ENCODE results near the gene ZSCAN5B.
"Not testable (repeated sequence)": the region's sequence is repeated elsewhere in the genome, so short reads cannot be mapped to it uniquely, and the experiment has no call there.

Gene ZSCAN5B

DNA sequence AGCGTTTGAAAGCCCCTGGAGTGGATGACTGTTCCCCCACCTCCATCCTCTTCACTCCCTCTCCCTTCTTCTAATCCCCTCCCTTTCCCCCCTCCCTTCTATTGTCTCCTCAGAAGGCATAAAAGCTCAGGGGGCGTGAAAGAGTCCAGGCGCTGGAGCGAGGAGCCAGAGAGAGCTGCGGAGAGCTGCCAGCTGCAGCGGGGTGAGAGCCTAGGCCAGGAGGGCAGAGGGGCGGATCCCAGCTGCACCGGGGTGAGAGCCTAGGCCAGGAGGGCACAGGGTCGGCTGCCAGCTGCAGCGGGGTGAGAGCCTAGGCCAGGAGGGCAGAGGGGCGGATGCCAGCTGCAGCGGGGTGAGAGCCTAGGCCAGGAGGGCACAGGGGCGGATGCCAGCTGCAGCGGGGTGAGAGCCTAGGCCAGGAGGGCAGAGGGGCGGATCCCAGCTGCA, 21.7 kb downstream of the ZSCAN5B start, which contains the start of gene GALP:
Gene GALP (plus strand): TSS at position 148 of the 447 bp plus-strand sequence. CDS start 1,101 bp downstream, outside the sequence.
- not testable (repeated sequence) for DNase-seq

DNA sequence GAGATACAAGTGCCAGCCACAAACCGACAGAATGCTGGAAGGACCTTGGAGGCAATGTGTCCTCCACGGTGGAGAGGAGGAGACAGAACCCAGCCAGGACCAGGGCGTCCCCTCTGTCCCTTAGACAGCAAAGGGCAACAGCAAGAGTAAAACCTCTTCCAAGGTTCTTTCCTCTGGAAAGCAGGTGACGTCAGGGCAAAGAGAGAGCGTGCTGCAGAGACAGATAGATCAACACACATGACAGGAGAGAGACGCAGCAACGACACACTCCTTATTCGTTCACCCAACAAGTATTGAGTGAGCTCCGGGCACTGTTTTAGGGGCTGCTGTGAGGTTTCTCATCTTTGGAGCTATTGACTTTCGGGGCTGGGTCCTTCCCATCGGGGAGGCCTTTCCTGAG, 23.0 kb downstream of the ZSCAN5B start:
- no peak for DNase-seq

DNA sequence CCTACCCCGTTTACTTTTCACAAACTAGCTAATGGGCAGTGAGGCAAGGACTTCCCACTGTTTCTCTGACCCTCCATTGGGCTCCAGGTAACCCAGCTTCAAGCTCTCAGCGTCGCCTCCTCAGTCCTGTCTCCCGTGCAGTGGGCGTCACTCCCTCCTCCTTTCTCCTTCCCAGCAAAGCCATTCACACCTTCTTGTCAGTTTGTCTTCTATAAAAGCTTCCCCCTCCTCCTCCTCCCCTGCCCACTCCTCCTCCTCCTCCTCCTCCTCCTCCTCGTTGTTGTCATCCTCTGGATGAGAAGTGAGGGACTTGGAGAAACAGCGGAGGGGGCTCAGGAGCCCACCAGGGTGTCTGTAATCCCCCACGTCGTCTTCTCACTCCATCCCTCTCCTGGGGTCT, 23.5 kb downstream of the ZSCAN5B start:
- no peak for DNase-seq

DNA sequence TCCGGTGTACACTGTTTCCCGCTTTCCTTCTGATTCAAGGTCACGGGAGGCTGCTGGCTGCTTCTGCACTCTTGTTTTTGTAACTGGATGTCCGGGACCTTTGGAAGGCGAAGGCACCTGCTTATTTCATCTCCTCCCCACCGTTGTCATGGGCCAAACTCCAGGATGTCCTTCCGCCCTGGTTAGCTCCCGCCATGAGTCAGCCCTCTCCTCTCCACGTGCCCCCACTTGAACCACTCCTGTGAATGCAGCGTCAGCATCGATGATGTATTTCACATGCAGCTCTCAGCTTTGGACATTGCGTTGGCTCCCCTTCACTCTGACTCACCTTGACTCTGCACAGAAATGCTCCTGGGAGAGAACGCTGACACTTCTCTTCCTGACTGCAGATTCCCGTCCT, 27.3 kb downstream of the ZSCAN5B start:
- DNase-seq = no peak

- DNase-seq = no peak
Observed at GRCh38 chr19:56167064-56167578, 30.5 kb downstream of the ZSCAN5B start.

DNA sequence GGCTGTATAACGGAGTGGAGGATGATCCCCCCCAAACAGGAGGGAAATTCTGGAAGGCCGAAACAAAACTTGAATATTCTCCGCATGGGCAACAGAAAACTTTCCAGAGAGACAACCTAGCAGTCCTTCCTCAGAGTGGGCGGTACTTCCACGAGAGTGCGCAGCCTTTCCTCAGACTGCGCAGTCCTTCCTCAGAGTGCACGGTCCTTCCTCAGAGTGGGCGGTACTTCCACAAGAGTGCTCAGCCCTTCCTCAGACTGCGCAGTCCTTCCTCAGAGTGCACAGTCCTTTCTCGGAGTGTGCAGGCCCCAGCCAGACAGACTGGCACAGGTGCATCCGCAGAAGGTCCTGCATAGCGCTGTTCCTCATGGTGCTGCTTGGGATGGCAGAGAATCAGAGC, 34.5 kb downstream of the ZSCAN5B start:
- no peak for DNase-seq

GRCh38 chr19:56162258-56162657, 35.3 kb downstream of the ZSCAN5B start:
- DNase-seq = no peak

DNA sequence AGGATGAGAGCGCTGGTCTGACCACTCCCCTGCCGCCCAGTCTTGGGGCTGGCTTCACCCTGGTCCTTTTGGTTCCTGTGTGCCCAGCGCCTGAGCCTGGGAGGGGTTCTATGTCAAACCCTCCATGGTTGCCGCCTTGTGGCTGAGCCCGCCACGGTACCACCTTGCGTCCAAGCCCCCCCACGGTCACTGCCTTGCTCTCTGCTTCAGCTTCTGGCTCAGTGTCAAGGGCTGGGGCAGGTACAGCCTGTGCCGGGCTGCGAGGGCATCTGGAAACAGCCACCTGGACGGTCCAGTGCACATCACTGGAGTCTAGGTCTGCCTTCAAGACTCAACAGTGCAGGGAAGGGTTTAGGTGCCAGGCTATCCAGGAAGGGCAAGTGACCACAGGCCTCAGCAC, 36.0 kb downstream of the ZSCAN5B start:
- DNase-seq = no peak

- no peak for DNase-seq
Observed at GRCh38 chr19:56159622-56160271, 37.8 kb downstream of the ZSCAN5B start.

GRCh38 chr19:56159009-56159559, 38.5 kb downstream of the ZSCAN5B start:
- DNase-seq = no peak

DNA sequence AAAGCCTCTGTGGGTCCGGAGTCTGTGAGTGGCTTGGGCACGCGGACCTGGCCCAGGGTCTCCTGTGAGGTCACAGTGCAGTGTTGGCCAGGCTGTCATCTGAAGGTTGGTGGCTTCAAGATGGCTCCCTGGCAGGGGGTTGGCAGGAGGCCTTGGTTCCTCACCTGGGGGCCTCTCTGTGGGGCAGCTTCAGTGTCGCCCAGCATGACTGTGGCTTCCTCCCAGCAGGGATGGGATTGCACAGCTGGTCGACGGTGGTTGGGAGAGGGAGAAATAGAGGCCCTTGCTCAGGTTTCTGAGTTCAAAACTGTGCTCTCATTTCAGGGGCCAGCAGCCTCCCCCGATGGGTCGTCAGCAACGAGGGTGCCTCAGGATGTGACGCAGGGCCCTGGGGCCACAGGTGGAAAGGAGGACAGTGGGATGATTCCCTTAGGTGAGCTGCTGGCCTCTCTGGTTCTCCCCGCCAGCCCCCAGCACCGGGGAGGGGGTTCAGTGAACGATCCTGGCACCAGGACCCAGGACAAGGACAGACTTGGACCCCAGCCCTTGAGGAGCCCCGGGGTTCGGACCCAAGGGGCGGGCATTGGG, 39.3 kb downstream of the ZSCAN5B start:
- DNase-seq = no peak

GRCh38 chr19:56156768-56157167, 40.8 kb downstream of the ZSCAN5B start:
- no peak for DNase-seq

DNA sequence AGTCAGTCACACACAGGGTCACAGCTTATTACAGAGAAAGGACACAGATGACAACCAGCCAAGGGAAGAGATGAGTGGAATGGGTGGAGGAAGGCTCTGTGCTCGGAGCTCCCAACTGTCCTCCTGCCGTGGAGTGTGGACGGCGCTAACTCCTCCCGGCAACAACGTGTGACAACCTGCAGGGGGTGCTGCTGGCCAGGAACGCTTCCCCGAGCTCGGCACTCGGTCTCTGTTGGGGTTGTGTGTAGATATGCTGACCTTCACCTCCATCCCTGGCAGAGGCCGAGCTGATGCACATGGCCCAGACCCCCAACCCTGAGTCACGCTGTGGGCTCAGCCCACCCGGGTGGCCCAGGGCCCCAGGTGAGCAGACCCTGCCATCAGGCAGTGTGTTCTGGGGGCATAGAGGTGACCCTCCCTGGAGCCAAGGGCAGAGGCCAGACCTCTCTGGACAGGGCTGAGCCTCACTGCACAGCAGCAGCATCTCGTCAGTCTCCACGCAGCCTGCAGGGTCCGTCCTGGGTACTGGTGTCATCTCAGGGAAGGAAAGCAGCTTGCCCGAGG, 42.4 kb downstream of the ZSCAN5B start:
- no peak for DNase-seq

DNA sequence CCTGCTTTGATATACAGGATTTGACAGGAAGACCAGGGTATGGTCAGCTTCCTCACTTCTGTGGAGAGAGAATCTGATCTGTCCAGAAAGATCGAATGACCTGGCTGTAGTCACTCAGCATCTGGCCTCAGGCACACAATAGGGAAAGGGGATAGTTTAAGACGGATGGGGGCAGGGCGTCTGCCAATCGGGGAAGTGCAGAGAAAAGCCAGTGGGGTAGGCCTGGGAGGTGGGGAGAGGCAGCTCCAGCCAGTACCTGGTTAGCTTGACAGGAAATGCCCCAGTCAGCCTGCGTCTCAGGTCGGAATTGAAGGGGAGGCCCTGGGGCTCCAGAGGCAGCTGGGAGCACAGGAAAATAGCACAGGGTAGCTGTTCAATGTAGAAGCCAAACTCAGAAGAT, 44.1 kb downstream of the ZSCAN5B start:
- no peak for DNase-seq

DNA sequence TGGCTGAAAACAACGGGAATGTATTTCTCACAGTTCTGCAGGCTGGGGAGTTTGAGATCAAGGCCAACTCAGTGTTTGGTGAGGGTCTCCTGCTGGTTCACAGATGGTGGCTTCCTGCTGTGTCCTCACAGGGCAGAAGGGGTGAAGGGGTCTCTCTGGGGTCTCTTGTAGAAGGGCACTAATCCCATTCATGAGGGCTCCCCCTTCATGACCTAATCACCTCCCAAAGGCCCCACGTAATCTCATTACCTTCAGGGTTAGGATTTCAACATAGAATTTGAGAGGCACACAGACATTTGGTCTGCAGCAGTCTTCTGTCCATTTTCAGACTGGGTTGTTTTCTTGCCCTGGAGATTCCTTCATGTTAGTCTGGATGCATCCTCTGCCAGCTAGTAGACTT, 44.9 kb downstream of the ZSCAN5B start:
- no peak for DNase-seq

- no peak for DNase-seq
Observed at GRCh38 chr19:56150358-56150757, 47.2 kb downstream of the ZSCAN5B start.

GRCh38 chr19:56149656-56150038, 47.9 kb downstream of the ZSCAN5B start:
- DNase-seq = no peak

GRCh38 chr19:56148955-56149655, 48.5 kb downstream of the ZSCAN5B start:
- DNase-seq = not testable (repeated sequence)

DNA sequence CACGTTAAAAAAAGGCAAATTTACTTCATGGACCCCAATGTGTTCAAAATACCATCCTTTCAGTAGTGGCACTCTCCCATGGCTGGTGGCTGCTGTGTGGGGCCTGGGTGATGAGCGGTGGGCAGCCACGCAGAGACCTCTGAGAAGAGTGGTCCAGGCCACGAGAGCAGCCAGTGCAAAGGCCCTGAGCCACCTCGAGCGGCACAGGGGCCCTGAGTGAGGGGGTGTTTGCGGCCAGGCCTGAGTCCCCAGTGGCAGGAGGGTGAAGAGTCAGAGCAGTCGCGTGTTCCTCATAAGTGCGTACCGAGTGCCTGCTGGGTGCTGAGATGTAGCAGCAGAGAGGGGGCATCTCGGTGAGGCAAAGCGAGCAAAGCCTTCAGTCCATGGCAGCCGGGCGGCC, 49.5 kb downstream of the ZSCAN5B start:
- no peak for DNase-seq

DNA sequence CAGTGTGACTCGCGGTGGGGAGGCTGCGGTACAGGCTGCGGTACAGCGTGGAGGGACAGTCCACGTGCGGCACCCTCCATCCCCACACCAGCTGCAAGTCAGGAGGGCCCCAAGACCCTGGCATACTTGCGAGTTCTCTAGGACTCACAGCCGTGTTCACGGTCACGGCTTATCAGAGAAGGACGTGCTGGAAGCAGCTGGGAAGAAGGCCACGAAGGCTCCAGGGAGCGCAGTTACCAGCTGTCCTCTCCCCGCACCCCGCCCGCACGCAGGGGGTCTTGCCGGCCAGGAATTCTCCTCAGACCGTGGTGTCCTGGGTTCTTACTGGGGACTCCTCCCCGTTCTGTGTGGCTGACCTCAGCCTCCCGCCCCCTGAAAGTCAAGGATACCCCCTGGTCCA, 50.3 kb downstream of the ZSCAN5B start:
- no peak for DNase-seq

DNA sequence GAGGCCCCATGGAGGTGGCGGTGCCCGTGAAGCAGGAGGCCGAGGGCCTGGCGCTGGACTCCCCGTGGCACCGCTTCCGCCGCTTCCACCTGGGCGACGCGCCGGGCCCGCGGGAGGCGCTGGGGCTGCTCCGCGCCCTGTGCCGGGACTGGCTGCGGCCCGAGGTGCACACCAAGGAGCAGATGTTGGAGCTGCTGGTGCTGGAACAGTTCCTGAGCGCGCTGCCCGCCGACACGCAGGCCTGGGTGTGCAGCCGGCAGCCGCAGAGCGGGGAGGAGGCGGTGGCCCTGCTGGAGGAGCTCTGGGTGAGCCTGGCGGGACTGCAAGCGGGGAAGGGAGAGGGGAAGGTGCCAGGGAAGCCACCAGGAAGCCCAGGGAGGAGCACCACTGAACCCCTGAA, 50.7 kb downstream of the ZSCAN5B start:
- DNase-seq = no peak

- DNase-seq = no peak
Observed at GRCh38 chr19:56145698-56146097, 51.9 kb downstream of the ZSCAN5B start.

GRCh38 chr19:56144831-56145230, 52.8 kb downstream of the ZSCAN5B start:
- no peak for DNase-seq

Measured in activated CD4-positive, alpha-beta T cell treated with anti-CD3 and anti-CD28 coated beads, Interleukin-2, amount 50 U/mL, for 16 hours (primary cell).